ENCODE measurements around the gene PPP1R27.

PPP1R27 gene

GRCh38 chr17:81845361-81845760 is 10.5 kb upstream of the PPP1R27 start:
- no peak for TF ChIP-seq CTCF (conservative IDR thresholded peaks at IDR 0.05; ENCODE audit: control insufficient read depth, insufficient read depth, low read depth, low read length)
- no peak overlapping the region for H3K4me3 ChIP-seq (ENCODE audit: control insufficient read depth, low read depth, low read length)
- no peak for DNase-seq (ENCODE audit: low read depth)

- H3K4me3 ChIP-seq (ENCODE audit: control insufficient read depth, low read depth, low read length), result no peak overlapping the region
- TF ChIP-seq CTCF (conservative IDR thresholded peaks at IDR 0.05; ENCODE audit: control insufficient read depth, insufficient read depth, low read depth, low read length), result no peak
- DNase-seq (ENCODE audit: low read depth), result no peak
These were observed 10.0 kb upstream of the PPP1R27 start for GRCh38 chr17:81844887-81845286.

DNA sequence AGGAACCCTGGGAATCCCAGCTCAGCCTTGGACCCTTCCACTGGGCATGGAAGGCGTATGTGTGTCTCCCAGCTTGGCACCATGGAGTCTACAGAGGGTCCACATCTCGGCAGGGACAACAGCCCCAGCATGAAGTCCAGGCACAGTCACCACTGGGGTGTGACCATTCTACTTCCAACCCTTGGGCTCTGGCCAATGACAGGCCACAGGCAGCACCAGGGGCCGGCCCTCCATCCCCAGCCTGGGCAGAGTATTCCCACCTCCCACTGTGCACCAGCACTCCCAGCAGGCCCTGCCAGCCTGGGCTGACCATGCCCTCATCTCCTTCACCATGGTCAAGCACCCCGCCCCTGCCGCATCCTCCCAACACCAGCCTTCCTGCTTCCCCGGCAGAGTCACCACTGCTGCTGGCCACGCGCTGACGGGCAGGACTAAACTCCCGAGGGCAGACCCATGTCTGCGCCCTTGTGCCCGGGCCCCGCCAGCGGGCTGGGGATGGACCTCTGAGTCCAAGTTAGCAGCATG is 9.5 kb upstream of the PPP1R27 start:
- no peak for DNase-seq (ENCODE audit: low read depth)
- no peak for TF ChIP-seq CTCF (conservative IDR thresholded peaks at IDR 0.05; ENCODE audit: control insufficient read depth, insufficient read depth, low read depth, low read length)
- no peak overlapping the region for H3K4me3 ChIP-seq (ENCODE audit: control insufficient read depth, low read depth, low read length)

GRCh38 chr17:81843713-81844326 is 9.0 kb upstream of the PPP1R27 start:
- H3K4me3 ChIP-seq (ENCODE audit: control insufficient read depth, low read depth, low read length), result no peak overlapping the region
- TF ChIP-seq CTCF (conservative IDR thresholded peaks at IDR 0.05; ENCODE audit: control insufficient read depth, insufficient read depth, low read depth, low read length), result no peak
- DNase-seq (ENCODE audit: low read depth), result no peak

GRCh38 chr17:81842725-81843504 is 8.1 kb upstream of the PPP1R27 start:
- DNase-seq (ENCODE audit: low read depth), result peak; percentile 88
- no peak overlapping the region for H3K4me3 ChIP-seq (ENCODE audit: control insufficient read depth, low read depth, low read length)
- no peak for TF ChIP-seq CTCF (conservative IDR thresholded peaks at IDR 0.05; ENCODE audit: control insufficient read depth, insufficient read depth, low read depth, low read length)

GRCh38 chr17:81842378-81842724 is 7.5 kb upstream of the PPP1R27 start:
- TF ChIP-seq CTCF (conservative IDR thresholded peaks at IDR 0.05; ENCODE audit: control insufficient read depth, insufficient read depth, low read depth, low read length), result no peak
- no peak overlapping the region for H3K4me3 ChIP-seq (ENCODE audit: control insufficient read depth, low read depth, low read length)
- no peak for DNase-seq (ENCODE audit: low read depth)

Data from fibroblast of mammary gland (primary cell).